ENCODE data around the gene NUDT6. TPM values are rescaled to one million over a fixed set of nuclear protein-coding genes. Genes with fewer than 3 reads are reported as not detected.

NUDT6 gene
- total RNA-seq, 1 donor from 2014 or later: 13.9 TPM

GRCh38 chr4:122890147-122890795, 32.1 kb downstream of the NUDT6 start:
- TF ChIP-seq CTCF (IDR thresholded peaks at IDR 0.05; ENCODE audit: borderline replicate concordance): no peak
- Histone ChIP-seq H3K27ac (replicated peaks) (peak overlapping the region; percentile 62), H3K9me3 (replicated peaks) (no peaks in the 10 kb centered on the region), H3K36me3 (peaks cover 38% of the 10 kb centered on the region), H3K4me1 (peaks cover 12% of the 10 kb centered on the region), H3K27me3 (ENCODE audit: low read depth) (no peaks in the 10 kb centered on the region), H3K4me3 (no peak overlapping the region)
- intact Hi-C loops (cut with micrococcal nuclease): no loop called here
- DNase-seq: no peak

GRCh38 chr4:122889726-122890125, 32.7 kb downstream of the NUDT6 start:
- H3K27ac ChIP-seq (replicated peaks): peak overlapping the region; percentile 62
- no peak for TF ChIP-seq CTCF (IDR thresholded peaks at IDR 0.05; ENCODE audit: borderline replicate concordance)
- H3K9me3 ChIP-seq (replicated peaks): no peaks in the 10 kb centered on the region
- DNase-seq: no peak
- intact Hi-C loops (cut with micrococcal nuclease): no loop called here
- H3K27me3 ChIP-seq (ENCODE audit: low read depth): no peaks in the 10 kb centered on the region
- H3K4me1 ChIP-seq: peaks cover 9% of the 10 kb centered on the region
- peaks cover 38% of the 10 kb centered on the region for H3K36me3 ChIP-seq
- no peak overlapping the region for H3K4me3 ChIP-seq

GRCh38 chr4:122884499-122884898, 37.9 kb downstream of the NUDT6 start:
- no peak for DNase-seq
- no peaks in the 10 kb centered on the region for H3K27me3 ChIP-seq (ENCODE audit: low read depth)
- intact Hi-C loops (cut with micrococcal nuclease): no loop called here
- peaks cover 3% of the 10 kb centered on the region for H3K9me3 ChIP-seq (replicated peaks)
- no peak for TF ChIP-seq CTCF (IDR thresholded peaks at IDR 0.05; ENCODE audit: borderline replicate concordance)
- no peak overlapping the region for H3K27ac ChIP-seq (replicated peaks)
- peaks cover 16% of the 10 kb centered on the region for H3K36me3 ChIP-seq
- no peak overlapping the region for H3K4me3 ChIP-seq
- no peaks in the 10 kb centered on the region for H3K4me1 ChIP-seq

GRCh38 chr4:122882857-122883735, 39.3 kb downstream of the NUDT6 start:
- Histone ChIP-seq H3K36me3 (peaks cover 16% of the 10 kb centered on the region), H3K27ac (replicated peaks) (no peak overlapping the region), H3K4me1 (no peaks in the 10 kb centered on the region), H3K9me3 (replicated peaks) (peaks cover 3% of the 10 kb centered on the region), H3K27me3 (ENCODE audit: low read depth) (no peaks in the 10 kb centered on the region), H3K4me3 (no peak overlapping the region)
- no peak for TF ChIP-seq CTCF (IDR thresholded peaks at IDR 0.05; ENCODE audit: borderline replicate concordance)
- DNase-seq: no peak
- intact Hi-C loops (cut with micrococcal nuclease): no loop called here

GRCh38 chr4:122879001-122879400, 43.4 kb downstream of the NUDT6 start:
- intact Hi-C loops (cut with micrococcal nuclease): no loop called here
- Histone ChIP-seq H3K4me1 (no peaks in the 10 kb centered on the region), H3K4me3 (no peak overlapping the region), H3K27me3 (ENCODE audit: low read depth) (no peaks in the 10 kb centered on the region), H3K27ac (replicated peaks) (no peak overlapping the region), H3K9me3 (replicated peaks) (peaks cover 3% of the 10 kb centered on the region), H3K36me3 (peaks cover 7% of the 10 kb centered on the region)
- TF ChIP-seq CTCF (IDR thresholded peaks at IDR 0.05; ENCODE audit: borderline replicate concordance): no peak
- DNase-seq: no peak
